ENCODE results near the gene BMP2K.
"Not testable (repeated sequence)": the region's sequence is repeated elsewhere in the genome, so short reads cannot be mapped to it uniquely, and the experiment has no call there.

BMP2K gene

DNA sequence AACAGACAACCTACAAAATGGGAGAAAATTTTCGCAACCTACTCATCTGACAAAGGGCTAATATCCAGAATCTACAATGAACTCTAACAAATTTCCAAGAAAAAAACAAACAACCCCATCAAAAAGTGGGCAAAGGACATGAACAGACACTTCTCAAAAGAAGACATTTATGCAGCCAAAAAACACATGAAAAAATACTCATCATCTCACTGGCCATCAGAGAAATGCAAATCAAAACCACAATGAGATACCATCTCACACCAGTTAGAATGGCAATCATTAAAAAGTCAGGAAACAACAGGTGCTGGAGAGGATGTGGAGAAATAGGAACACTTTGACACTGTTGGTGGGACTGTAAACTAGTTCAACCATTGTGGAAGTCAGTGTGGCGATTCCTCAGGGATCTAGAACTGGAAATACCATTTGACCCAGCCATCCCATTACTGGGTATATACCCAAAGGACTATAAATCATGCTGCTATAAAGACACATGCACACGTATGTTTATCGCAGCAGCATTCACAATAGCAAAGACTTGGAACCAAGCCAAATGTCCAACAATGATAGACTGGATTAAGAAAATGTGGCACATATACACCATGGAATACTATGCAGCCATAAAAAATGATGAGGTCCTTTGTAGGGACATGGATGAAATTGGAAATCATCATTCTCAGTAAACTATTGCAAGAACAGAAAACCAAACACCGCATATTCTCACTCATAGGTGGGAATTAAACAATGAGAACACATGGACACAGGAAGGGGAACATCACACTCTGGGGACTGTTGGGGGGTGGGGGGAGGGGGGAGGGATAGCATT, 19.7 kb downstream of the BMP2K start:
- DNase-seq, result not testable (repeated sequence)

DNA sequence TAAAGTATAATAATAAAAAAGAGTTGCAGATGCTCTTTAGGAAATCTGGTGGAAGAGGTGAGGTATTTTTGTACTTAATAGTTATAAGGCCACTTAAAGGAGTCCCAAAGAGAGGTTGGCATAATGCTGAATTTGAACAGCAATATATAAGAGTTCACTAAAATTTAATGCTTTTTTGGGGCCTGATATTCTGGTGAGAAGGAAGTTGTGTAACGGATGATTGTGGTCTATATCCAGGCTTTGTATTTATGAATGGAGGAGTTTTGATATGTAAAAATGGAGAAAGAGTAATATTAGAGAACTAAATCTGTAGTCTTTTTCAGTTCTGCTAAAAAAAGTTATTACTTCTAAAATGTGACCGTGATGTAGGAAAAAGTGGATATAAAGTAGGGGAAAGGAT, 20.4 kb downstream of the BMP2K start:
- no peak for DNase-seq

DNA sequence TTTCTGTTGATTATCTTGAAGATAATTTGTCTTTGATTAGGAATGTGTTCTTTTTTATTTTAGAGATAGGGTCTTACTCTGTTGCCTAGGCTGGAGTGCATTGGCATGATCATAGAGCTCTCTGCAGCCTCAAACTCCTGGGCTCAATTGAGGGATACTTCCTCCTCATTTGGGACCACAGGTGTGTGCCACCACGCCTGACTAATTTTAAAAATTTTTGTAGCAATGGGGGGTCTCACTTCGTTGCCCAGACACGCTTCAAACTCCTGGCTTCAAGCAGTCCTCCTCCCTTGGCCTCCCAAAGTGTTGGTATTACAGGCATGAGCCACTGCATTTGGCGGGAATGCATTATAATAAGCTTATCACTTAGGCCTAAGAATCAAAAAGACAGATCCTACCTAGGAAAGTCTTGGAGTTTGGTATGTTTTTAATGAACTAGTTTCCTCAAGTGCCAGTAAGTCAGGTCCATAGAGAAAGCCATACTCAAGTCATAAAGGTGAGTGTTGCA, 21.7 kb downstream of the BMP2K start:
- DNase-seq, result no peak

DNA sequence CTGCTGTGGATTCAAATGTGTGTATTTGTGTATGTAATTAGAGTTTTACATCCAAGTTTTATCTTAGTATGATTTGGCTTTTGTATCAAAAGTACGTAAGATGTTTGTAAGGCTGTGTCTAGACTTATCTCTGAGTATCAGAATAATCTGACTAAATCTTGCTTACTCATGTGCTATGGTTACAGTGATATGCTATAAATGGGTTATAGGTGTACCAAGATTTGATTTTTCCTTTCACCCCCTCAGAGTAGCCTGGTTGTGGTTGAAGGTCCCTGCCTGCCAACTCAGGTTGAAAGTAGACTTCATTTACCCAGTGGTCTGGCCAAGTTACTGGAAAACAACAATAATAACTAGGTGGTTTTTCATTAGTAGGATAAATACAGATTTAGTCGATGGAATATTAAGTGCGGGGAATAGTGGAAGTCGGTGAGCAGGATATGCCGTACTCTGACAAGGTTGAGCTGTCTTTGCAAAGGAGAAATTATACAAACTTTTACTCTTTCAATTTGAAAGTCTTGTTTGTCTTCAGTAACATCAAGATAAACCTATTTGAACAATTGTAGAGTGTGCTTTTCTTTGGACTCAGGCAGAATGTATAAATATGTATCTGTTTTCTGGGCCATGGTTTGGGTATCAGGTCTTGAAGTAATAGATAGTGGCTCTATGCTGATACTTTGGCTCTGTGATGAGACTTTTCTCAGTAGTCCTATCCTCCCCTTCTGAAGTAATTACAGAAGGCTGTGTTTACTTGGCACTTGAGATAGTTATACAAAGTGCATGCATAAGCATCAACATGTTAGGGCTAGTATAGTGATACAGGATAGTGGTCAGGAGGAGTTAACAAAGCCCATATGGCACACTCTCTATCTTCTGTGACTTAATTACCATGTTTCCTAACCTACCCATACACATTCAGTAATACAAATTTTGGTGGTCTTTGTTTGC, 23.7 kb downstream of the BMP2K start:
- no peak for DNase-seq

DNA sequence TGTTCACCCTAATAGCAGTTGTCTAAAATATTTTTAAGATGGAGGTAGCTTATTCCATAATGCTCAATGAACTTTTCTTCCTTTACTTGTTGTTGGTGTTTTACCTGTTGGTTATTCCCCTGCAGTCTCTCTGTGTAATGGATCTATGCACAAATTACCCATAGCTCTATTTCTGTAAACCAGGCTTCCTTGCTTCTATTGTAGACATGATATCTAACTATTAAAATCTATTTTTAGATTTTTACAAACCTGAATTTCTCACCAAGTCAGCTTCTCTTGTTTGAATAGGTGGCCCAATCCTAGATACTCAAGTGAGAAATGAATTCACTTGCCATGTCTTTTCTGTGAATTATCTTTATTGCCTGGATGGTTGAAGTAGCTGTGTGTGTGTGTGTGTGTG, 24.8 kb downstream of the BMP2K start:
- no peak for DNase-seq

DNA sequence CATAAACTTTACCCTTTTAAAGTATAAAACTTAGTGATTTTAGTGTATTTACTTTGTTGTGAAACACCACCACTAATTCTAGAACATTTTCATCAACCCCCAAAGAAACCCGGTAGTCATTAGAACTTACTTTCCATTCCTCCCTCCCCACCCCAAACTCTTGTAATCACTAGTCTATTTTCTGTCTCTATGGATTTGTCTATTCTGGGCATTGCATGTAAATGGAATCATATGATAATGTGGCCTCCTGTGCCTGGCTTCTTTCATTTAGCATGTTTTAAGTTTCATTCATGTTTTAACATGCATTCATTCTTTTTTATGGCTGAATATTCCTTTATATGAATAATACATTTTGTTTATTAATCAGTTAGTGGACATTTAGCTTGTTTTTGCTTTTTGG, 27.8 kb downstream of the BMP2K start:
- DNase-seq, result no peak

DNA sequence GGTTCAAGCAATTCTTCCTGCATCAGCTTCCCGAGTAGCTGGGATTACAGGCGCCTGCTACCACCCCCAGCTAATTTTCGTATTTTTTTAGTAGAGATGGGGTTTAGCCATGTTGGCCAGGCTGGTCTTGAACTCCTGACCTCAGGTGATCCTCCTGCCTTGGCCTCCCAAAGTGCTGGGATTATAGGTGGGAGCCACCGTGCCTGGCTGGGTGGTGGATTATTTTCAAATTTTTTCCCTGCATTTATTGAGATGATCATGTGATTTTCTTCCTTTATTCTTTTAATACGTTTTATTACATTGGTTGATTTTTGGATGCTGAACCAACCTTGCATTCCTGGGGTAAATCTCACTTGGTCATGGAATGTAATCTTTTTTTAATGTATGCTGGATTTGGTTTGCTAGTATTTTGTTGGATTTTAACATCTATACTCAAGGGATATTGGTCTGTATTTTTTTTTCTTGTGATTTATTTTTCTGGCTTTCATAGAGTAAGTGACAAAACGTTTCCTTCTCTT, 30.9 kb downstream of the BMP2K start:
- no peak for DNase-seq

DNA sequence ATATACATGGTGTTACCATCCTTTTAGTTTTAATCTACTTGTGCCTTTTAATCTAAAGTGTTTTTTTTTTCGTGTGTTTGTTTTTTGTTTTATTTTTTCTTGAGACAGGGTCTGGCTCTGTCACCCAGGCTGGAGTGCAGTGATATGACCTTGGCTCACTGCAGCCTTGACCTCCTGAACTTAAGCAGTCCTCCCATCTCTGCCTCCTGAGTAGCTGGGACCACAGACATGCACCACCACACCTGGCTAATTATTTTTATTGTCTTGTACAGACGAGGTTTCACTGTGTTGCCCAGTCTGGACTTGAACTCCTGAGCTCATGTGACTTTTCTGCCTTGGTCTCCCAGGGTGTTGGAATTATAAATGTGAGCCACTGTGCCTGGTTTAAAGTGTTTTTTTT, 33.1 kb downstream of the BMP2K start:
- no peak for DNase-seq

DNA sequence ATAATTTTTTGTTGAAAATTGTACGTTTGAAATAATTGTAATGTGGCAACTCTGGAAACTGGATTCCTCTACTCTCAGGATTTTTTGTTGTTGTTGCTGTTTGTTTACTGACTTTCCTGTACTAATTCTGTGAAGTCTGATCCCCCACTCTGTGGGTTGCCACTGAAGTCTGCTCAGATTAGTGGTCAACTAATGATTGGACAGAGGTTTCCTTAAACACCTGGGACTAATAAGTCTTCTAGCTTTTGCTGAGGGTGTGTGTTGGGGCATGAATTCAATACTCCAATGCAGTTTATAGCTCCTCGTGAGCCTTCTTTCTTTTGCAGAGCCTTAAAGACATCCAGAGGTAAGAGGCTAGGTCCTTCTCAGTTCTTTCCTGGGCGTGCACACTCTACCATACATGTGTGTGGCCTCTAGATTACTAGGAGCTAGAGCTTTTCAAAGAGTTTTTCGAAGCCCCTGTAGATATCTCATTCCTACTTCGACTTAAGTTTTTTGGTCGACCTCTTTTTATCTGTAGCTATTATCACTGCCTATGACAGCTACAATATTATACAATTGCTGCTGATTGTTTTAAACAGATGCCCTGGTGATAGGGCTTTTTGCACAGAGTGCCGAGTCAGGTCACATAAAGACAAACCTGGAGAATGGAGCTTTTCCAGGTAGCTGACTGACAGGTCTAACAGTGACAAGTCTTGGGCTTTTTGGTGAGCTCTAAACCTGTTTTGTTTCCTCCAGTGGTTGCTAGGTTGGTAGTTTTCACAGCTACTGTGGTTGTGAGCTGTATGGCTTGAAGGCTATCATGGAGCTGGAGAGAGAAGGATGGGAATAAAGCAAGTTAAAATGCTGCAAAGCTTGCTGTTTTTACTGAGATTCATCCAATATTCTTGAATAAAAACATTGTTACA, 34.0 kb downstream of the BMP2K start:
- no peak for DNase-seq

DNA sequence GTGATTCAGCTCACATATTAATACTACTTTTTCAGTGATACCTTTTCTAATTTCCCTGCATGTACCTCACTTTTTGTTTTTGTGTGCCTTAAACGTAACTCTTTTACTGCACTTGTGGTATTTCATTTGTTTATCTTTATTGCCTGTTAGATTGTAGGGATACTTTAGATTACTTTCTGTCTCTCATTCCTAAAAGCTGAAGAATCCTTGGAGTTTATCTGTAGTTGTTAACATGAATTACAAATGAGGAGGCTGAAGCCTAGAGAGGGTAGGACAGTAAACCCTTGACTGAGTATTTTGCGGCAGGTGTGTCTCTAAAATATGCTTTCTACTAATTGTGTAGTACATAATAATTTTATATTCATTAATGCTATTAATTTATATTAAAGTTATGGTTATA, 34.9 kb downstream of the BMP2K start:
- DNase-seq, result no peak

DNA sequence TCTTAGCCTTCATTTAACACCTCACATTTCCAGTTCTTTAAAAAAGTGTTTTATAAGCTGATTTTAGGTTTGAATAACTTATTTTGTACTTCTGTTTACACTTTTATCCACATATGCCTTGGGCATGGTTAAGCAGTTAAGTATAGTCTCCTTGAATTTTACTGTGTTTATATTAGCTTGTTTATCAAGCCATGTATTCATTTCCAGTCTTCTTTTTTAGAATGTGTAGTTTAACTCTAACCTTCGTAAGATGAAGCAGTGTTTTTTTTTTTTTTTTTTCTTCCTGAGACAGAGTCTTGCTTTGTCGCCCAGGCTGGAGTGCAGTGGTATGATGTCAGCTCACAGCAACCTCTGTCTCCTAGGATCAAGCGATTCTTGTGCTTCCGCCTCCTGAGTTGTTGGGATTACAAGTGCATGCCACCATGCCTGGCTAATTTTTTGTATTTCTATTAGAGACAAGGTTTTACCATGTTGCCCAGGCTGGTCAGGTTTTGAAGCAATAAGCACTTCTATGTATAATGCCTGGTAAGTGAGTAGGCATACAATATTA, 42.5 kb downstream of the BMP2K start:
- DNase-seq, result no peak

DNA sequence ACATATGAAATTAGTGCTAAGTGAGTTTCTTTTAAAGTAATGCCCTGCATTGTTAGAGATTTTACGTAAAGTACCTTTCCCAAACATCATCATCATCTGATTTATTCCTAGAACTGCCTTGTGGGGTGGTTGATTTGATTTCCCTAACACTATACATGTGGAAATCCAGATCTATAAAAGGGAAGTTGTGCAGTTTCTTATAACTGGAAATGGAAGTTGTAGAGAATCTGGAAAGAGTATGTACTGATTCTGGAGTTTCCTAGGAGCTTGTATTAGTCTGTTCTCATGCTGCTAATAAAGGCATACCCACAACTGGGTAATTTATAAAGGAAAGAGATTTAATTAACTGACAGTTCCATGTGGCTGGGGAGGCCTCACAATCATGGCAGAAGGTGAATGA, 47.9 kb downstream of the BMP2K start:
- no peak for DNase-seq

DNA sequence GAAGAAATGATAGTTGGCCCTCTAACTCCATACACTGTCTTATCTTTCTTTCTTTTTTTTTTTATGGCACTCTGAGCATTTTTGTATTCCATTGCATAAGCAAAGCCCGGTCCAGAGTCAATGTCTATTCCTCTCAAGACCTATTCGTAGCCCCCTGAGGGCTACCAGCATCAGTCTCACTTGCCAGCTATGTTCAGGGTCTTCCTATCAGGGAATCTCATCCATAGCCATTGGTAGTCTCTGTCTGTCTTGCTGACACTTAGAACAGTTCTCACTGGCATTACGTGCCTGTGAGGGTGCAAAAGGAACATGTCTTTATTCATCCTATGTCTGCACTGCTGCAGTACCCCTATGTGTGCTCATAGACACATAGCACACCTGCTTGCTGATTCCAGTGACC, 51.0 kb downstream of the BMP2K start:
- DNase-seq, result no peak

DNA sequence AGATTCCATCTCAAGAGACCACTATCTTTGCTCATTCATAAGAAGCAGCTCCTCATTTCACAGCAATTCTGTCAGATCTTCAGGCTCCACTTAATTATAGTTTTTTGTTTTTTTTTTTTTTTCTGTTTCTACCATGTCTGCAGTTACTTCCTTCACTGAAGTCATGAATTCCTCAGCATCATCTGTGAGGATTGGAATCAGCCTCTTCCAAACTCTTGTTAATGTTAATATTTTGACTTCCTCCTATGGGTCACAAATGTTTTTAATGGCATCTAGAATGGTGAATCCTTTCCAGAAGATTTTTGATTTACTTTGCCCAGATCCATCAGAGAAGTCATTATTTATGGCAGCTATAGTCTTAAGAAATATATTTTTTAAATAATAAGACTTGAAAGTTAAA, 53.1 kb downstream of the BMP2K start:
- no peak for DNase-seq

DNA sequence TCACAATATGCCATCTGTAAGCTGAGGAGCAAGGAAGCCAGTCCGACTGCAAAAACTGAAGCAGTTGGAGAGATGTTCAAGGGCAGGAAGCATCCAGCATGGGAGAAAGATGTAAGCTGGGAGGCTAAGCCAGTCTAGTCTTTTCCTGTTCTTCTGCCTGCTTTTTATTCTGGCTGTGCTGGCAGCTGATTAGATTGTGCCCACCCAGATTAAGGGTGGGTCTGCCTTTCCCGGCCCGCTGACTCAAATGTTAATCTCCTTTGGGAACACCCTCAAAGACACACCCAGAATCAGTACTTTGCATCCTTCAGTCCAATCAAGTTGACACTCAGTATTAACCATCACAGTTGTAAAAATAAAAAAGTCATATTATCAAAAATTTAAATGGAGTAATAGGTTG, 63.5 kb downstream of the BMP2K start:
- DNase-seq, result not testable (repeated sequence)

DNA sequence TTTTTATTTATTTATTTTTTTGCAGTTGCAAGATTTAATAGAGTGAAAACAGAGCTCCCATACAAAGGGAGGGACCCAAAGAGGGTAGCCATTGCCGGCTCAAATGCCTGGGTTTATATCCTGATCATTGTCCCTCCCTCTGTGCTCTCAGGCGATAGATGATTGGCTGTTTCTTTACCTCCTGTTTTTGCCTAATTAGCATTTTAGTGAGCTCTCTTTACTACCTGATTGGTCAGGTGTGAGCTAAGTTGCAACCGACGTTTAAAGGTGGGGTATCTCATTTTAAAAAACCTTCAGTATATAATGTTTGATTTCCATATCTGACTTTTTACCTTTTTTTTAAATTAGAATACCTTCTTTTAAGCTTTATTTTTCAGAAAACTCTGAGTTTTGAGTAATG, 64.1 kb downstream of the BMP2K start:
- not testable (repeated sequence) for DNase-seq

DNA sequence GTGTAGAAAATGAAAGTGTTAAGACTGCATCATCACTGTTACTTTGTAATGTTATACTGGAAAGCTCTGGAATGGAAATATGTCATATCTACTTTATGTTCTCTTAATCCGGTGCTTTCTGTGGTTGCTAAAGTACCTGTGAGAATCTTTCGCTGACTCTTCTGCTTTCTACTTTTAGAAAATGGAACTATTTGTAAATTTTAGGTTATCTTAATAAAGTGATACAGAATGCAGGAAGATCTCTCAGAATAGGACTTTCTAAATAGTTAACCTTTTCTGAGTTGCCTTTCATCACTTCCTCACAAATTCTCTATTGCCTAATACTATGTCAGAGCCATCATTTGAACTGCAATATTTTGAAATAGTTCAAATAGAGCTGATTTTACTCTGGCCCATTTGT, 69.3 kb downstream of the BMP2K start:
- DNase-seq, result no peak

DNA sequence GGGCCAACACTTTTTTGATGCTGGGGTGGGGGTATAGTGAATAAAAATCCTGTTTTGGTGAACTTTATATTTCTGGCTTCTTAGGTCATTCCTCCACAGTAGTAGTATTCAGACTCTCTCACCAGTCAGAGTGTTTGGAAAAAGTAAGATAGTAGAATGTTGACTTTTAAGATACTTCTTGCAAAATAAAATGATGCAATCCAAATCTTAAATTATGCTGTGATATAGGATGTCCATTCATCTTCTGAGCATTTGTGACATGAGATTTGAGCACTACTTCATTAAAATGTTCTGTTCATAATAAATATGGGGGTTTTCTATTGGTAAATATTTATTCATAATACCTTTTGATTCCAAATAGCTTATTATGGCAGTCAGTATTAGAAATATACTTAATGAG, 70.1 kb downstream of the BMP2K start:
- DNase-seq, result no peak

DNA sequence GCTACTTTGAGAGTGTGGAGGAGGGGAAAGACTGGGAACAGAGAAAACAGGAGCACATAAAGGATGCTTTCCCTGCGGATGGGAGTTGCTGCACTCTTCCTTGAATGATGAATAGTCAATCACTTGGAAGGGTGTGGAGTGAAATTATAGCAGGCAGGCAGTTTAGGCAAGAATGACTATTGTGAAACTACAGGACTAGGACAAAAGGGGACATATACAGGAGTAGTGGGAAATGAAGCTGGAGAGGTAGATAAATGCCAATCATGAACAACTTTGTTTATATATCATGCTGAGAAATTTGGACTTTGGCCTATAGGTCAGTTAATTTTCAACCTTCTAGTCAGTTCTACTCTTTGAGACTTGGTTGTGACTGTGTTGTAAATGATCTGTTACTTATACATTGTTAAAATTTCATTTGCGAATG, 86.2 kb downstream of the BMP2K start:
- no peak for DNase-seq

DNA sequence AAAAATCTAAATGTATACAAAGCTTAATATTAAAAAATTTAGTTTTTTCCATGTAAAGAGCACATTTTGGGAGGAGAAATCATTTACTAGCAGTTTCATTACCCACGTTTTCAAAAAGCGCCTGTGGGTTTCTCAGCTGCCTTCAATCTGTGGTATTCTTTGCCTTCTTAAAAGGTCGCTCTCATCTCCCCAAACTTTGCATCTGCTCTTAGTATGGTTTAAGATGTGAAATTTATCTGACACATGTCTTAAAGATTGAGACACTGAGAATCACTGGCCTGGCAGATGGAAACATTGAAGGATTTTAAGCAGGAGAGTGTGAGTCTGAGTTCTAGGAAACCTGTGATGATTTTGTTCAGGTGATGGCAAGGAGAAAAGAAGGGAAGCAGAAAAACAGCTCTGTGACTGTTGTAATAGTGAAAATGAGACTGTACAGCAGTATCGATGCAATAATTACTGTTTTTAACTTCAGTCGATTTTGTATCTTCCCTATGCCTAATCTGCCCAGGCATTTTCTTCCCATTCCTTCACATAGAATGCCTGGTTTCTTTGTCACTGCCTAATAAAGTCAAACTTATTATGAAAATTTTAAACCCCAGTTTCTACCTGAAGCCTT, 87.2 kb downstream of the BMP2K start:
- no peak for DNase-seq

DNA sequence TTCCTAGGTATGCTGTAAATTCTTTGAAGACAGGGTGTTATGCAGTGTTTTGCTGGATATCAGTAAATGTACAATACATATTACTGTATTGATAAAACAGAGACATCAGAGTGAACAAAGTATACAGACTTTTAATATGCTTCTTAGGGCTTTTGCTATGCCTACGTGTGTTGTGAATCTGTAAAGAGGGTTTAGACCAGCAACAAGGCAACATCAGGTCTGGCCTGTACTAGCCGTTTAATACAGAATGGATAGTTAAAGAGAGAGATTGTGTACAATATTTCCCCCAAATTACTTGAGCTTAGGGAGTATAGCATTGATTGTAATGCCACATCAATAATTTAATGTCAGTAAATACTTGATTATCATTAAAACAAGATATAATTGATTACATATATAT, 87.8 kb downstream of the BMP2K start:
- DNase-seq, result no peak

All from NCI-H1048 (cell line).